CD4-positive, alpha-beta T cell treated with Interleukin-6 at 100 ng/mL for 8 hours (primary cell): ENCODE measurements around the gene KLHDC2.
A peak's percentile ranks its signal among the peaks of the same experiment; 100 is the strongest.
"Not testable (repeated sequence)": the region's sequence is repeated elsewhere in the genome, so short reads cannot be mapped to it uniquely, and the experiment has no call there.

Source experiments
- DNase-seq: peaks from one replicate; pipeline ENCODE4 v3.0.0-alpha.2; 2020; ENCODE audit warnings: mixed read lengths, low spot score

KLHDC2 gene, protein sequence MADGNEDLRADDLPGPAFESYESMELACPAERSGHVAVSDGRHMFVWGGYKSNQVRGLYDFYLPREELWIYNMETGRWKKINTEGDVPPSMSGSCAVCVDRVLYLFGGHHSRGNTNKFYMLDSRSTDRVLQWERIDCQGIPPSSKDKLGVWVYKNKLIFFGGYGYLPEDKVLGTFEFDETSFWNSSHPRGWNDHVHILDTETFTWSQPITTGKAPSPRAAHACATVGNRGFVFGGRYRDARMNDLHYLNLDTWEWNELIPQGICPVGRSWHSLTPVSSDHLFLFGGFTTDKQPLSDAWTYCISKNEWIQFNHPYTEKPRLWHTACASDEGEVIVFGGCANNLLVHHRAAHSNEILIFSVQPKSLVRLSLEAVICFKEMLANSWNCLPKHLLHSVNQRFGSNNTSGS

DNA sequence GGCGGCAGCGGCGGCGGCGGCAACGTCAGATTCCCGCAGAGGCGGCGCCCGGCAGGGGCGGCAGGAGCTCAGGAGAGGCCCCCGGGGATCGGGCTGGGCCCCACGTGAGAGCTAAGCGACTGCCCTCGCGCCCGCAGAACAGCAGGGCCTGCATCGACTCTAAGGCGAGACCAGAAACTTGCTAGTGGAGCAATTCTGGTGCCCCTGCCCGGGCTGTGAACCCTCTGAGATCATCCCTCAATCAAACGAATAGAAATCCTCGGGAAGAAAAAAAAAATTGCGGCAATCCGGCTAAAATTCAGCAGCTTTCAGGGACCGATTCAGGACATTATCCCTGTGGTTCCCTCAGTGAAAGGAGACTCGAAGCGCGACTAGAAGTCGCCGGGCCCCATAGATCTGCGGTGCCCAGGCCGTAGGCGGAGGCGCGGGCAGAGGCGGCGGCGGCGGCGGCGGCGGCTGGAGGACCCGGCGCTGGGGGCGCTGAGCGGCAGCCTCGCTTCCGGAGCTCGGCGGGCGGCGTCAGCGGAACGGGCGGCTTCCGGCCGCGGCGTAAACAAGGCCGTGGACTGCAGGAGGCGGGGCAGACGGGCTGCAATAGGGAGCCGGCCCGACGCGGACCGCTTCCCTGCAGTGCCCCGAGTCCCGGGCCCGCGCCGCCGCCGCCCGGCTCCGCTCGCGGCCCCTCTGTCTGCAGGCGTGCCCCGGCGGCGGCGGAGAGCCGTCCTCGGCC is at the start of gene KLHDC2:
TSS of gene KLHDC2 (plus strand) at position 583 of the 730 bp plus-strand sequence. CDS start 316 bp downstream, outside the sequence.
- DNase-seq = peak; percentile 88

DNA sequence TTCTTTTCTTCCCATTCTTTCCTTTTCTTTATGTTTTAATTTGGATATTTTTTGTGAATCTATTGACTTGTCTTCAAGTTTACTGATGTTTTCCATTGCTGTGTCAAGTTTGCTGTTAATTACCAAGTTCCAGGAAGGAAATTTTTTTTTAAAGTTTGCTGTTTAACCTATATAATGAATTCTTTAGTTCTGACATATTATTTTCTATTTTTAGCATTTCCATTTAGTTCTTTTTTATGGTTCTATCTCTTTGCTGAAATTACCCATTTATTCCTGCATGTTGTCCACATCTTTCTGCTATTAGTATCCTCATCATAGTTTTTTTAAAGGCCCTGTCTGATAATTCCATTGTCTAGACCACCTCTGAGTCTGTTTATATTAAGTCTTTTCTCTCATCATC is 47.2 kb upstream of the KLHDC2 start:
- no peak for DNase-seq

DNA sequence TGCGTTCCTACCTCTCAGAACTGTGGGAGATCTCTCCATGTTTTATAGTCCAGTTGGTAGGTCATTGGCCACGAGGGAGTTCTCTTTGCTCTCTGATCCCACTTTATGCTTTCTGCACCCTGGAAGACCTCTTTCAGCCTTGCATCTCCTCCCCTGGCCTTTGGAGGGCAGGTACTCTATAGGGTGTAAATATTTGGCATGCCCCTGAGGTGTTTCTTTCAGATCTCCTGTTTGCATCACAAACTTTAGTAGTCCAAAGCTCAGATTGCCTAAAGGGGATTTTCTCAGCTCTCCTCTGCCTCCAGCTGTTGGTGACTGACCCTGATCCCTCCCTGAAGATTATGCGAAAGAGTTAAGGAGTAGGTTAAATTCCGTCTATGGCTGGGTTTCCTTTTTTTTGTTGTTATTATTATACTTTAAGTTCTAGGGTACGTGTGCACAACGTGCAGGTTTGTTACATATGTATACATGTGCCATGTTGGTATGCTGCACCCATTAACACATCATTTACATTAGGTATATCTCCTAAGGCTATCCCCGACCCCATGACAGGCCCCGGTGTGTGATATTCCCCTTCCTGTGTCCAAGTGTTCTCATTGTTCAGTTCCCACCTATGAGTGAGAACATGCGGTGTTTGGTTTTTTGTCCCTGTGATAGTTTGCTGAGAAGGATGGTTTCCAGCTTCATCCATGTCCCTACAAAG is 46.1 kb upstream of the KLHDC2 start:
- not testable (repeated sequence) for DNase-seq

DNA sequence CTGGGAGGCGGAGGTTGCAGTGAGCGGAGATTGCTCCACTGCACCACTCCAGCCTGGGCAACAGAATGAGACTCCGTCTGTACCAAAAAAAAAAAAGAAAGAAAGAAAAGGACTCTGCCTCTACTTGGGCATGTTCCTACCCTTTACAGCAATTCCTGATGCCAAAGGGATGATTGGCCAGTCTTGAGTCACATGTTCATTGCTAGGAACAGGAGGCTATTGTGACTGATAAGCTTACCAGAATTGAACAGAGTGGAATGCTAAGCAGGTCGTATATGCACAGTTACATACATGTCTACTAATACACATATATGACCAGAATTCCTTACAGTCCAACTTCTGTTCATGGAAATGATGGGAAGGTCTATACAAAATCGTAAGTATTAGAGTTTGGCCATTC is 40.8 kb upstream of the KLHDC2 start:
- DNase-seq = no peak

DNA sequence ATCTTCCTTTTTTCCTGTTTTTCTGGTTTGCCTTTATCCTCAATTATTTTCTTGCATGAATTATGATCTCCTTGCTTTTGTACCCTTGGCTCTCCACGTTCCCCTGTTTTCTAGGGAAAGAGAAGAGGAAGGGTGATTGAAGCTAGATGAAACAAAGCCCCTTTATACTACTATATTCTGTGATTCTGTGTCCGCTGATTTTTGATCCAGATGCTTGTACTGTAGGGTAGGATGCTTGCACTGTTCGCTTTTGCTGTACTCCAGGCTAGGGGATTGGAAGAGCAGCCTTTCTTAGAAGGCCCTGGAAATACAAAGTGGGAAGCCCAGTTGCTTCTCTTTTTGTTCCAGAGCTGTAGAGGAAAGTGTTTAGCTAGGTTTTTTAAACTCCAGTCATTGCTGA is 35.1 kb upstream of the KLHDC2 start:
- DNase-seq = no peak

DNA sequence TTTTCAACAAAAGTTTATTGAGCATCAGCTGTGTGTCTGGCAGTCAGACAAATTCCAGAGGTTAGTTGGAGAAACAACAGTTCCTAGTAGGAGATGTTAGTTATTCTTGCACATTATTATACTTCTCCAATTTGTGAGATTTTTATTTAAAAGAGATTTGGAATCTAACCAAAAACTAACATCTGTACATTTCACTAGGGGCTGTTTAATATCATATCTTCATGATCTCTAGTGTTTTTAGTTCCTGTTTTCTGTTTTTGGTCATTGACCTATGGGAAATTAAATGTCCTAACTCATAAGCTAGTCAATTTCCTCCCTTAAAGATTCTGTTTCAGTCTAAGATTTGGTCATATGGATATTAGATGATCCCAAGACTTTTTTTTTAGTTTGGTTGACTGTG is 34.1 kb upstream of the KLHDC2 start:
- DNase-seq = no peak

DNA sequence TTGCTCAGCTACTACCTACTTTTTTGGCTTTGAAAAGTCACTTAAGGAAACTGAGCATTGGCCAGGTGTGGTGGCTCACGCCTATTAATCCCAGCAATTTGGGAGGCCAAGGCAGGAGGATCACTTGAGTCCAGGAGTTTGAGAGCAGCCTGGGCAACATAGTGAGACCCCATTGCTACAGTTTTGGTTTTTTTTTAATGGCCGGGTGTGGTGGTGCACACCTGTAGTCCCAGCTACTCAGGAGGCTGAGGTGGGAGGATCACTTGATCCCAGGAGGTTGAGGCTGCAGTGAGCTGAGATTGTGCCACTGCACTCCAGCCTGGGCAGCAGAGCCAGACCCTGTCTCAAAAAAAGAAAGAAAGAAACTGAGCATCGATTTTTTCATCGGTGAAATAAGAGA is 32.3 kb upstream of the KLHDC2 start:
- DNase-seq = not testable (repeated sequence)

DNA sequence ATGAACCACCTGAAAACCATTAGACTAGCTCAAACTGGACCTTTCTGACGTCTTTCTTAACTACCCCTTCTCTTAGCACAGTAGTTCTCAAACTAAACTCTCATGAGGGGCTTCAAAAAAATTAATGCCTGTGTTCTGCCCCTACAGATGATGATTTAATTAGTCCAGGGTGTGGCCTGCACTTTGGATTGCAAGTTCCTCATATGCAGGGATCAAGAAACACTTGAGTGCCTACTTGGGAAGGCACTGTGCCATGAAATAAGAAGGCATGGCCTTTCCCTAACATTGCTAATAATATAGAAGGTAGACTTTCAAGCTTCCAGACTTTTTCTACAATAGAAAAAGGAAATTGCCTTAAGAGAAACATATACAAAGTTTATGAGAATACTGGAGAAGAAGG is 22.8 kb upstream of the KLHDC2 start:
- DNase-seq = no peak

DNA sequence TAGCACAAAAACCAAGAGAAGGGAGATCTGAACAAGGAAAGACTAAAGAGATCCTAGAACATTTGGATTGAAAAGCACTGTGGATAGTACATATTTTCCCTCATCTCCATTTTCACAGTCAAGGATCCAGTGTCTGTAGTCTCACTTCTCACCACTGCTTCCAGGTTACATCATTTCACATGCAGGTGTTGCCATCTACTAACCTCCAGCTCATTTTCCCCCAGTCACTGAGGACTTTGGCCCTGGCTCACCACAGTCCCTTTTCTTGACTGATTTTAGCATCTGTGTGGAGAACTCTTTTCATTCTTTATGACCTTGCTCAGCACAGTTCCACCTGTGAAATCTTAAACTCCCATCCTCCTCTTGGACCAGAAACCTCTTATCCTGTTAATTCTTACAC is 21.5 kb upstream of the KLHDC2 start:
- DNase-seq = not testable (repeated sequence)

DNA sequence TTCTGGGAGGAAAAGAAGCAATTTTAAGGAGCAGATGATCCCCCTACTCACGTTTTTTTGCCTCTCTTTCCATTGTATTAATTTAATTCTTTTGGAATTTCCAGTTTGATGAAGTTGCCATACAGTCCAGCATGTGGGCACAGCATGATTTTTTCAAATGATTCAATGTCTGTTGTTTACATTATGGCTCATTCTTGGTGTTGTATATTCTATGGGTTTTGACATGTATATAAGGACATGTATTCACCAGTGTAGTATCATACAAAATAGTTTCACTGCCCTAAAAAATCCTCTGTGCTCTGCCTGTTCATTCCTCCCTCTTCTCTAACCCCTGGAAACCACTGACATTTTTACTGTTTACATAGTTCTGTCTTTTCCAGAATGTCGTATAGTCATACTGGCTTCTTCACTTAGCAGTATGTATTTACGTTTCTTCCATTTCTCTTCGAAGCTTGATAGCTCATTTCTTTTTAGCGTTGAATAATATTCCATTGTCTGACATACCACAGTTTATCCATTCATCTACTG is 13.3 kb upstream of the KLHDC2 start:
- no peak for DNase-seq

DNA sequence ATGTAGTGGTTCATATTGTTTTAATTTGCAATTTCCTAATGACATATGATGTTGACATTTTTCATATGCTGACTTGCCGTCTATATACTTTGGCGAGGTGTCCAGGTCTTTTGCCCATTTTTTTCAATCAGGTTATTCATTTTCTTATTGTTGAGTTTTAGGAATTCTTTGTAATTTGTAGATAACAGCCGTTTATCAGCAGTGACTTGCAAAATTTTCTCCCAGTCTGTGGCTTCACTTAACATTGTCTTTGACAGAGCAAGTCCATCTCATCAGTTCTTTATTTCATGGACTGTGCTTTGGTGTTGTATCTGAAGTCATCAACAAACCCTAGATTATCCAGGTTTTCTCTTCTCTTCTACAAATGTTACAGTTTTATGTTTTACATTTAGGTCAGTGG is 12.6 kb upstream of the KLHDC2 start:
- DNase-seq = no peak

DNA sequence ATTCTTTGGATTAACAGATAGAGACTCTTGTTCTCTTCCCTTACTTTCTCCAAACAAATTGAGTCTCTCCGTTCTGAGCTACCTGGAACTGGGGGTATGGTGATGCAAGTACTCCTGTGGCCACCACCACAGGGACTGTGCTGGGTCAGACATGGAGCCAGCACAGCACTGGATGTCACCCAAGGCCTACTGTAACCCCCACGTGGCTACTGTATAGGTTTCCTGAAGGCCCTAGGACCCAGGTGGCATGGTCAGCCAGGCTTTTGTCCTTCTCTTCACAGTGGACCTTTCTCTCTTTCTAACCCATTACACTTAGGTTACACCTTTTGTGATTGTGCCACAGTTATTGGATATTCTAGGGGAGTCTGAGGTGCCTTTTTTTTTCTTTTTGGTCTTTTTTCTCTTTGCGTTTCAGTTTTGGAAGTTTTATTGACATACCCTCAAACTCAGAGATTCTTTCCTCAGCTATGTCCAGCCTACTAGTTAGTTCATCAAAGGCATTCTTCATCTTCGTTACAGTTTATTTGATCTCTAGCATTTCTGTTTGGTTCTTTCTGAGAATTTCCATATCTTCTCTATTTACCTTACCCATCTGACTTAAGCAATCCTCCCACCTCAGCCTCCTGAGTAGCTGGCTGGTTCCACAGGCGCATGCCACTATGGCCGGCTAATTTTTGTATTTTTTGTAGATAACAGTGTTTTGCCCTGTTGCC is 6.0 kb upstream of the KLHDC2 start:
- DNase-seq = no peak

DNA sequence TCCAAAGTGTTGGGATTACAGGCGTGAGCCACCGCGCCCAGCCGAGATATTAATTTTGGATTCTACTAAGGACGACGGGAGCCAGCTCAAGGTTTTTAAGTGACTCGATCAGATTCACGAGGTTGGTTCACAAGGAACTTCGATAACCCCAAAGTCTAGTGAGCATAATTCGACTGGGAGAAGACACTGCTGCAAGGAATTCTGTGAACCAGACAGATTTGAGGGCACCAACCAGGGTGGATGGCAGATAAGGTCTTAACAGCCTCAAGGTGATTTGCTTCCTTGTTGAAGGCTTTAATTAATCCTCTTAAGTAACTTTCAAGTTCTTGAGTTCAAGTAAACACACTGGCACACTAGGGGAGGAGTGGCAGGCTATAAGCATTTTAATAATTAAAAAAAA is 1.1 kb upstream of the KLHDC2 start:
- no peak for DNase-seq

DNA sequence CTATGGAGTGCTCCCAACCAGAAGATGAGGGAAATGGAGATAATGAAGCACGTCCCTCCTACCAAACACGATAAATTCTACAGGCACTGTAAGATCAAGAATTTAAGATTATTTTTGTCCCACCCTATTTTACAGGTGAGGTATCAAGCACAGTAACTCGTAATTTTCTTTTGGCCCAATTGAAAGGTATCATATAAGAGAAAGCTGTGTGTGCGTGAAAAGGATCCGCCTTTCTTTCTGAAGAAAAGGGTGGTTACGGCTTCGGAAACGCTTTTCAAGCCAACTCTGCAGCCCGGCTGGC is 733 bp upstream of the KLHDC2 start:
- DNase-seq = no peak

DNA sequence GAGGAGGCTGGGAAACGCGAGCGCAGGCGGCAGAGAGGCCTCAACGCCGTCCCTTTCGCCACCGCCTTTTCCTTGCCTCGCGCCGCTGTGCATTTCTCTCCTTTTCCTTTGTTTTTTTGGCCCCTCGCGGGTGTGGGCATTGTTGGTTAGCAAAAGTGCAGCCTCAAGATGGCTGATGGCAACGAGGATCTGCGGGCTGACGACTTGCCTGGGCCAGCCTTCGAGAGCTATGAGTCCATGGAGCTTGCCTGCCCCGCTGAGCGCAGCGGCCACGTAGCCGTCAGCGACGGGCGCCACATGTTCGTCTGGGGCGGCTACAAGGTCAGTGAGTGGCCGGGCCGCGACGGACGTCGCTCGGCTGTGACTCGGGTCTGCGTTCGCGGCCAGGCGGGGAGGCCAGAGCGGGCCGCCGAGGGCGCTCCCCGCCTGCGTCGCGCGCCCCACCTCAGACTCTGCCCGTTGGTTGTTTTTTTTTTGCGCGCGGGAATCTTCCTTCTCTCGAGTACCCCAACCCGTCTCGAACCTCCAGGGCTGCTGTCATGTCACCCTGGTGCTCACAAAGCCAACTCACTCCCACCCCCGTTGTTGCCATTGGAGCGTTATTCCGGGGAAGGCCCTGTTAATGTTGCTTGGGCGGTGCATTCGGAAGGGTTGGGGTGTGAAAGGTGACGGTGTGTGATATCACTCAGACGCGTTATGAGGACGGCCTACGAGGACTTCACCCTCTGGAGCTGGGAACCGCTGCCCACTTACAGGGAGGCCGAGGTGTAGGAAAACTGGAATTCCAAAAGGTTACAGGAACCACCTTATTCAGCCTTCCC is 558 bp downstream of the KLHDC2 start:
- peak; percentile 55 for DNase-seq

DNA sequence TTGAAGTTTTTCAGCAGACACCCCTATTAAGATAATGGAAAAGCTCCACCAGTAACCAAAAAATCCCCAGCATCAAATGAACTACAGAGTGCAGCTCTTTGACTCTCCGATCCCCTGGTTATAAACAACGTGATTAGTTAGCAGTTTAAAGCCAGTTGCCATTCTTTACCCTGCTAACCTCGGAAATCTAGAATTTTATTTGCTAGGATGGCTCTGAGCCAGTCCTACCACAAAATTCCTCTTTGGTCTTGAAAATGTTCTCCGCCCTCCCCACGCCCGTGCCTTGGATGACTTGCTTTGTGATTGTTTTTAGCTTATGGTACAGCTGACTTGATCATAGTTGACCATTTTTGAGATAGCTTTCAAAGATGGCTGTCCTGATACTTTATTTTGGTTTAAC is 1.2 kb downstream of the KLHDC2 start:
- DNase-seq = no peak

DNA sequence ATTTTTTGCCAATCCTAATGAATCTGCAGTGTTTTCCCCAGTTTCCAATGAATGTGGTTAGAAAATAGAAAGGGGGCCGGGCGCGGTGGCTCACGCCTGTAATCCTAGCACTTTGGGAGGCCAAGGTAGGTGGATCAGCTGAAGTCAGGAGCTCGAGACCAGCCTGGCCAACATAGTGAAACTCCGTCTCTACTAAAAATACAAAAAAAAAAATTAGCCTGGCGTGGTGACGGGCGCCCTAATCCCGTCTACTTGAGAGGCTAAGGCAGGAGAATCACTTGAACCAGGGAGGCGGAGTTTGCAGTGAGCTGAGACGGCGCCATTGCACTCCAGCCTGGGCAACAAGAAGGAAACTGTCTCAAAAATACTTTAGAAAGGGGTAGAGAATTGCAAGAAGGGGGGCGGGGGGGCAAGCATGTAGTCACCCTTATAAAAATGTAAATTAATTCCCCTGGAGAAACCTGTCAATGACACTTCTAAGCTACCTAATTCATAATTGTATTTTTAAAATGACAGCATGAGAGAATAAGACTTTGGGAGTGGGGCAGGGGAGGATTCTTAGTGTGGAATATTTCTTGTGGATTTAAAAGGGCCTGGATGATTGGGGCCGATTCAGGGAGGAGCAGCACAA is 1.7 kb downstream of the KLHDC2 start:
- no peak for DNase-seq

DNA sequence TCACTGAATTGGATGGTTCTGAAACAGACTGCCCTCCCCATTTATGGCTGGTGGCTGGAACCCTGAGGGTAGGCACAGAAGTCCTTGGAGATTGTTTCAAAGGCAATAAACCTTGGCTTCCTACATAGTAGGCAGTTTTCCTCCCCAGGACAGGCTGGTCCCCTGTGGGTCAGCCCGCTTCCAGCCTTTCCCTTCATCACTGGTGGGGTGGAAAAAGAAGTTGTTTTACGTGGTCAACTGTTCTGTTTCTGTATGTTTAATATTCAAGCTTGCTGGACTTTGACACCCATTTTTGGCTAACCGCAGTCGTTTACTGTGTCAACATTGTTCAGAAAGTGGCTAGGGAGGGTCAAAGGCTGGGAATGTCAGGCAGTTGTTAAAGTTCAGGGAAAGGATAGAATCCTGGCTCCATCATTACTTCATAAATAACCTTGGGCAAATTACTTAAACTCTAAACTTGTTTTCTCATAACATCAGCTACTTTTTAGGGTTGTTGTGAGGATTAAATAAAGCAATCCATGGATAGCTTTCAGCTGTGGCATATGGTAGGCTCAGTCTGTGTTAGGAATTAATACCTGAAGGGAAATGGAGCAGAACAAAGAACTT is 2.4 kb downstream of the KLHDC2 start:
- DNase-seq = no peak

DNA sequence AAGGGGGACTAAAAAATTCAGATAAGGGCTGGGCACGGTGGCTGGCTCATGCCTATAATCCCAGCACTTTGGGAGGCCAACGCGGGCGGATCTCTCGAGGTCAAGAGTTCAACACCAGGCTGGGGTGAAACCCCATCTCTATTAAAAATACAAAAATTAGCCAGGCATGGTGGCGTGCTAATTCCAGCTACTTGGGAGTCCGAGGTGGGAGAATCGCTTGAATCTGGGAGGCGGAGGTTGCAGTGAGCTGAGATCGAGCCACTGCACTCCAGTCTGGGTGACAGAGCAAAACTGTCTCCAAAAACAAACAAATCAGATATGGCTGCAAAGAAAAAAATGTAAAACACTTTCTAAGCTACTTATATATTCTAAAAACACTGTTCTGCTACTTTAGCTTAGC is 3.7 kb downstream of the KLHDC2 start:
- DNase-seq = not testable (repeated sequence)

DNA sequence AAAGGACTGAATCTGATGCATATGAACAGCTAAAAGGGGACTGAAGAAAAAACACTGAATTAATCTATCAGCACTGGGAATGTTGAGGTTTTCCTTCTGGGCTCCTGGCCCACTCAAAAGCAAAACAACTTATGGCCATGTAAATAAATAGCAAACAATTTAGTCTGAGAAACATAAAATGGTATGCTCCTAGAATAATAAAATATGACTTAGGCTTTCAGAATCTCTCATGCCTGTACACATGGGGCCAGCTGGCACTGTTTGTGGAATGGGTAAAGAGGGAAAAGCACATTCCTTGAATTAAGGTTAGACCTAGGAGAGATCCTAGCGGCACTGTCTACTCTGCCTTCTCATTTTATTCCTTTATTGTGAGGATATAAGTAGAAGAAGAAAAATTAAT is 6.2 kb downstream of the KLHDC2 start:
- DNase-seq = no peak
